OCI-LY1 (cell line): ENCODE results near the gene NCDN.

Source experiments
- H2AFZ ChIP-seq: fragments of 200-600 bp; sonication (generic), shearing (Covaris generic); 2 replicates; pipeline ENCODE4 v1.6.0; 2014; ENCODE audit warnings: antibody characterized with exemption, mild to moderate bottlenecking, low read length
- H3F3A ChIP-seq: fragments of 200-600 bp; sonication (generic), shearing (Covaris generic); 2 replicates; pipeline ENCODE4 v1.6.0; 2014; ENCODE audit warnings: mild to moderate bottlenecking, antibody characterized with exemption, low read length, moderate library complexity; ENCODE audit not compliant: insufficient read depth
- H3K27ac ChIP-seq: fragments of 200-600 bp; sonication (generic); 2 replicates; pipeline ENCODE4 v1.5.1; 2014; ENCODE audit warnings: low read length, mixed run types, mild to moderate bottlenecking, low read depth; ENCODE audit not compliant: poor library complexity, severe bottlenecking
- H3K27me3 ChIP-seq: fragments of 200-600 bp; sonication (generic); 2 replicates; pipeline ENCODE4 v1.6.0; 2014; ENCODE audit warnings: antibody characterized with exemption, mild to moderate bottlenecking, low read length, moderate library complexity; ENCODE audit not compliant: insufficient read depth
- H3K36me3 ChIP-seq: fragments of 200-600 bp; sonication (generic); 2 replicates; pipeline ENCODE4 v1.6.1; 2014; ENCODE audit warnings: mild to moderate bottlenecking, antibody characterized with exemption, low read length, moderate library complexity, mixed read lengths; ENCODE audit not compliant: insufficient read depth
- H3K4me1 ChIP-seq: fragments of 200-600 bp; sonication (generic); 2 replicates; pipeline ENCODE4 v1.5.1; 2014; ENCODE audit warnings: mild to moderate bottlenecking, low read length, moderate library complexity; ENCODE audit not compliant: insufficient read depth, severe bottlenecking
- H3K4me2 ChIP-seq: fragments of 200-600 bp; sonication (generic), shearing (Covaris generic); 2 replicates; pipeline ENCODE4 v1.6.1; 2014; ENCODE audit warnings: low read length
- H3K4me3 ChIP-seq: fragments of 200-600 bp; sonication (generic); 2 replicates; pipeline ENCODE4 v1.5.1; 2014; ENCODE audit warnings: low read length, low read depth, mild to moderate bottlenecking, mixed read lengths; ENCODE audit not compliant: poor library complexity, severe bottlenecking
- H3K79me2 ChIP-seq: fragments of 200-600 bp; shearing (Covaris generic); 2 replicates; pipeline ENCODE4 v1.6.1; 2016; ENCODE audit warnings: mixed run types, low read length, mixed read lengths; ENCODE audit not compliant: insufficient read depth
- H3K9ac ChIP-seq: fragments of 200-600 bp; sonication (generic), shearing (Covaris generic); 2 replicates; pipeline ENCODE4 v1.6.1; 2014; ENCODE audit warnings: mild to moderate bottlenecking, low read length, mixed read lengths
- H3K9me2 ChIP-seq: fragments of 200-600 bp; sonication (generic), shearing (Covaris generic); 2 replicates; pipeline ENCODE4 v1.6.1; 2014; ENCODE audit warnings: low read depth, mild to moderate bottlenecking, low read length, mixed read lengths
- H3K9me3 ChIP-seq: fragments of 200-600 bp; shearing (Covaris generic); 2 replicates; pipeline ENCODE4 v1.6.1; 2014; ENCODE audit warnings: low read length, mixed read lengths
- H4K20me1 ChIP-seq: fragments of 200-600 bp; sonication (generic), shearing (Covaris generic); 2 replicates; pipeline ENCODE4 v1.6.0; 2016; ENCODE audit warnings: mild to moderate bottlenecking, low read length; ENCODE audit not compliant: insufficient read depth
- CTCF ChIP-seq: fragments of 200-600 bp; sonication (generic), shearing (Covaris generic); IDR thresholded peaks from 2 replicates; pipeline ENCODE4 v1.5.1; 2017; ENCODE audit warnings: mild to moderate bottlenecking, antibody characterized with exemption, low read length, moderate library complexity, mixed read lengths
- EZH2 ChIP-seq: fragments of 200-600 bp; sonication (generic), shearing (Covaris generic); IDR thresholded peaks from 2 replicates; pipeline ENCODE4 v1.8.0; 2017; ENCODE audit warnings: borderline replicate concordance, mixed run types, mild to moderate bottlenecking, antibody characterized with exemption, low read length, moderate library complexity, mixed read lengths

Gene NCDN

GRCh38 chr1:35532497-35533223, 24.9 kb upstream of the NCDN start:
- Histone ChIP-seq H4K20me1 (no peaks in the 10 kb centered on the region), H3K4me2 (no peak overlapping the region), H3K27me3 (no peaks in the 10 kb centered on the region), H3K79me2 (no peaks in the 10 kb centered on the region), H3K4me3 (no peak overlapping the region), H3K9ac (no peak overlapping the region), H2AFZ (no peak overlapping the region), H3K9me2 (no peaks in the 10 kb centered on the region), H3K4me1 (peaks cover 16% of the 10 kb centered on the region), H3K9me3 (peaks cover 26% of the 10 kb centered on the region), H3K27ac (no peak overlapping the region), H3F3A (no peaks in the 10 kb centered on the region), H3K36me3 (peaks cover 34% of the 10 kb centered on the region)
- TF ChIP-seq EZH2 (no peak), CTCF (no peak)

GRCh38 chr1:35533586-35533985, 24.0 kb upstream of the NCDN start:
- H3K9ac ChIP-seq, result no peak overlapping the region
- H3K36me3 ChIP-seq, result peaks cover 34% of the 10 kb centered on the region
- no peaks in the 10 kb centered on the region for H3K79me2 ChIP-seq
- H2AFZ ChIP-seq, result no peak overlapping the region
- H4K20me1 ChIP-seq, result no peaks in the 10 kb centered on the region
- H3K4me1 ChIP-seq, result peaks cover 25% of the 10 kb centered on the region
- H3K27me3 ChIP-seq, result no peaks in the 10 kb centered on the region
- H3K4me3 ChIP-seq, result no peak overlapping the region
- H3K4me2 ChIP-seq, result no peak overlapping the region
- TF ChIP-seq EZH2 (no peak), CTCF (no peak)
- H3K9me2 ChIP-seq, result no peaks in the 10 kb centered on the region
- no peaks in the 10 kb centered on the region for H3F3A ChIP-seq
- peaks cover 25% of the 10 kb centered on the region for H3K9me3 ChIP-seq
- H3K27ac ChIP-seq, result no peak overlapping the region

- Histone ChIP-seq H3K27me3 (no peaks in the 10 kb centered on the region), H3K4me3 (no peak overlapping the region), H2AFZ (no peak overlapping the region), H3K9me2 (no peaks in the 10 kb centered on the region), H4K20me1 (no peaks in the 10 kb centered on the region), H3K4me1 (peaks cover 42% of the 10 kb centered on the region), H3K79me2 (no peaks in the 10 kb centered on the region), H3K9ac (no peak overlapping the region), H3F3A (no peaks in the 10 kb centered on the region), H3K4me2 (no peak overlapping the region), H3K27ac (no peak overlapping the region), H3K36me3 (peaks cover 29% of the 10 kb centered on the region), H3K9me3 (peaks cover 9% of the 10 kb centered on the region)
- TF ChIP-seq EZH2 (no peak), CTCF (no peak)
These were observed 22.4 kb upstream of the NCDN start for GRCh38 chr1:35535243-35535642.
